NOMO-1 treated with DMSO at 0.1 percent for 48 hours (cell line): ENCODE results near the gene RGS19.

Experiments
- DNase-seq: peaks from one replicate; lab custom pipeline; 2025; ENCODE audit not compliant: unreplicated experiment; lab: John Stamatoyannopoulos, UW

Gene RGS19

DNA sequence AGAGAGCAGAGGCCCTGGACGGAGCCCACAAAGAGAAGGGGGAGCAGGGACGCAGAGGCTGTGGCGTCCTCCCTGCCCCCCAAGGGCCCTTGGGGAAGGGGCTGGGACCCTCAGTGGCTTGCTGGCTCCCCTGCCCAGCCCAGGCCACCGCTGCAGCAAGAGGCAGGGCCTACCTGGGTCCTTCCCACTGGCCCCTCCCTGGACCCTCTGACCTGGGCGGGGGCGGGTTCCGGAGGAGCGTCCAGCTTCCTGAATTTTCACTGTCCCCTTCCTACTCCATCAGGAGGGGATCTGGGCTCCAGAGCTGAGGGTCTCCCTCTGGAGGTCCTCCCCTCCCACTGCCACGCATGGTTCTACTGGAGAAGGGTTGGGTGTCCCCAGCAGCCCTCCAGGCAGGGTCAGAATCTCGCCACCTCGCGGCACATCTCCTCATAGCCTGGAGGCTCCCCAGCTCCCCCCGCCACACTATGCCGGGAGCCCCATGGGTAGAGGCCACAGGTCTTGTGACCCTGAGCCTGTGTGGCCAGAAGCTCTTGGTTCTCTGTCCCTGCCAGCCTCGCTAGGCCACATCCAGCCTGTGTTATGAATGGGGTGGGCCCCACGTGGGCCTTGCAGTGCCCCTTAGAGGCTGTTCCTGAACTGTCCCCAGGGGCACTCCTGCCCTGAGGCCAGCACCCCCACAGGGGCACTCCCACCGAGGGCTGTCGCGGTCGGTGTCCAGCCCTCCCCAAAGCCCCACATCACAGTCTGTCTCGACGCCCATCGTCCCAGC, 28.9 kb downstream of the RGS19 start:
- DNase-seq = no peak

DNA sequence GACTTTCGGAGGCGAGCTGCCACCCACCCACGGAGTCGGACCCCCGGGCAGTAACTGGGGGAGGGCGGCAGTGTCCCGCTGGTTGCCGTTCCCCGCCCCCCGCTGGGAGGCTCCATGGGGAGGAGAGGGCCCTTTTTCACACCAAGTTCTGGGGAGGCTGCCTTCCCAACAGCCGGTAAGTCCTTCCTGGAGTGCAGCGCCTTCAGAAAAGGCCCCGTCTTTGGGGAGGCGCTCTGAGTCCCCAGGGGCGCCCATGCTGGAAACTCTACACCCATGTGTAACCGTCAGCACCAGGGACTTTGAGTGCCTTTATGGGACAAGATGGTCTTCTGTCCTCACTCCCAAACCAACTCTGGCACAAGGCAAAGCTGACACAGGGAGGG, 29.4 kb downstream of the RGS19 start:
- DNase-seq = no peak

DNA sequence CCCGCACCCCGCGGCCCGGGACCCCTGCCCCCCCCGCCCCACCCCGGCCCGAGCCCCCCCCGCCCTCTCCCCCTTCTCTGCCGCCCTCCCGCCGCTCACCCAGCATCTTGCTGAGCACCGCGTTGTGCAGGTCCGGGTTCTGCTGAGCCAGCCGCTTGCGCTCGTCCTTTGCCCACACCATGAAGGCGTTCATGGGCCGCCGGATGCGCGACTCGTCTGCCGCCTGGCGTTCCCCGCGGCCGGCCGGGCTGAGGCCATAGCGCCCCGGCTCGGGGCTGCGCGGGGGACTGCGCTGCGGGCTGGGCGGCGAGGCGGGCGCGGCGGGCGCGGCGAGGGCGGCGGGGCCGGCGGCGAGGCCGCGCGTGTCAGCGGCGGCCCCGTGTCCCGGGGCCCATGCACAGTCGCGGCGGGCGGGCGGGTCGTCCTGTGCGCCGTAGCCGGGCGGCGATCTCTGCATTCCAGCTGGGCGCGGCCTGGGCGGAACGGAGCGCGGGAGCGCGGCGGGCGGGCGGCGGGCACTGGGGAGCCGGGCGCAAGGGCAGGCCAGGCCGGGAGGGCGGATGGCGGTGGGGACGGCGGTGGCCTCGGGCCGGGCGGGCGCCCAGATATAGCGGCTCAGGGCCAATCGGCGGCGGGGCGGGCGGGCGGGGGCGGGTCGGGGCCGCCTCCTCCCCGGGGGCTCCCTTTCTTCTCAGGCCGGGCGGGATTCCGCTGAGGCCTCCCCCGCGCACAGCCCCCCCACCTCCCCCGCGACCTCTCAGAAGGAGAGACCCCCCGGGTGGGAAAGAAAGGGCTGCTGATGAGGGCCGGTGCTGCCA, 30.0 kb downstream of the RGS19 start, which contains the start of gene SOX18:
Gene SOX18 (minus strand): TSS at position 580 of the 818 bp plus-strand sequence. CDS start 123 bp downstream, at position 457.
- peak; percentile 20 for DNase-seq

DNA sequence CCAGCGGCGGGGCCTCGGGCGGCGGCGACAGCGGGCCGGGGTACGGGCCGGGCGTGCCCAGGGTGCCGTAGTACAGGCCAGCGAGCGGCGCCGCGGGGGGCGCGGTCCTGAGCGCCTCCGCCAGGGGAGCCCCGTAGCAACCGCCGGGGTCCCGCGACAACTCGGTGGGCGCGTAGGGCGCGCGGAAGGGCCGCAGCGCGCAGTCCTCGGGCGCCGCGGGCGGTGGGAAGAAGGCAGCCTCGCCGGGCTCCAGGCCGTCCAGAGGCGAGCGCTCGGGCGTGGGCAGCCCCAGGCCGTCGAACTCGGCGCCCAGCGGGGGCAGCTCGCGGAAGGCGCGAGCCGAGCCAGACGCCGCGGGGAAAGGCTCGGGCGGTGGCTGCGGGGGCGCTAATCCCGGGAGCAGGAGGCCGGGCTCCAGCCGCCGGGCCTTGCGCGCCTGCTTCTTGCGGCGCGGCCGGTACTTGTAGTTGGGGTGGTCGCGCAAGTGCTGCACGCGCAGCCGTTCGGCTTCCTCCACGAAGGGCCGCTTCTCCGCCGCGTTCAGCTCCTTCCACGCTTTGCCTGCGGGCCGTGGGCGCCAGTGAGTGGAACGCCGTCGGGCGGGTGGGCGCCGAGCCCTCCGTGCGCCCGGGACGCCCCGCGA, 30.8 kb downstream of the RGS19 start:
- DNase-seq = no peak

DNA sequence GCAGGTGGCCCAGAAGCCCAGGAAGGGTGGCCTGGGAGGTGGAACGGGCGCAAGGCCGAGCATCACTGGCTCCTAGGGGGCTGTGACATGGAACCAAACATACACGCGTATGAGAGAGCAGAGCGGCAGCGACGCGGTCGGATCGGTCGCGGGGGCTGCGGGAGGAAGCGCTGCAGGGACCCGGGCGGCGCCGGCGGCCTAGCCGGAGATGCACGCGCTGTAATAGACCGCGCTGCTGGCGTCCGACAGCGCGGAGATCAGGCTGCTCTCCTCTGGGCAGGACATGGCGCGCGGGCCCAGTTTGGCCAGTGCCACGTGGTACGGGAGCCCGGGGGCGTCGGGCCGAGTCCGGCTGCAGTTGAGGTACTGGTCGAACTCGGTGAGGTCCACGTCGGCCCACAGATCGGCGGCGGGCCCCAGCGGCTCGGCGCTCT, 31.3 kb downstream of the RGS19 start:
- DNase-seq = no peak

DNA sequence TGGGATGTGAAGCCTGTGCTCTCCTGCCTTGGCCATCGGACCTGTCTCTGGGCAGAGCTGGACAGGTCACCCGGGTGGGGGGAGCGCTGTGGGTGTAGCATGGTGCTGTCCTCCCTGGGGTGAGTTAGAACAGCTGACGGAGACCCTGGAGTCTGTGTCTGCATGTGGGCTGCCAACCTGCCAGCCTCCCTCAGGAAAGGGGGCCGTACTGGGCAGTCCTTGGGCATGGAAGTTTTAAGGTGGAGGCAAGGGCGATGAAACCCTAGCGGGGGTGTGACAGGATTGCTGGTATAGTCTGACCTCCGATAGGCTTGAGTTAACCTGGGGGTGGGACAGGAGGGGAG, 32.3 kb downstream of the RGS19 start:
- DNase-seq = no peak

DNA sequence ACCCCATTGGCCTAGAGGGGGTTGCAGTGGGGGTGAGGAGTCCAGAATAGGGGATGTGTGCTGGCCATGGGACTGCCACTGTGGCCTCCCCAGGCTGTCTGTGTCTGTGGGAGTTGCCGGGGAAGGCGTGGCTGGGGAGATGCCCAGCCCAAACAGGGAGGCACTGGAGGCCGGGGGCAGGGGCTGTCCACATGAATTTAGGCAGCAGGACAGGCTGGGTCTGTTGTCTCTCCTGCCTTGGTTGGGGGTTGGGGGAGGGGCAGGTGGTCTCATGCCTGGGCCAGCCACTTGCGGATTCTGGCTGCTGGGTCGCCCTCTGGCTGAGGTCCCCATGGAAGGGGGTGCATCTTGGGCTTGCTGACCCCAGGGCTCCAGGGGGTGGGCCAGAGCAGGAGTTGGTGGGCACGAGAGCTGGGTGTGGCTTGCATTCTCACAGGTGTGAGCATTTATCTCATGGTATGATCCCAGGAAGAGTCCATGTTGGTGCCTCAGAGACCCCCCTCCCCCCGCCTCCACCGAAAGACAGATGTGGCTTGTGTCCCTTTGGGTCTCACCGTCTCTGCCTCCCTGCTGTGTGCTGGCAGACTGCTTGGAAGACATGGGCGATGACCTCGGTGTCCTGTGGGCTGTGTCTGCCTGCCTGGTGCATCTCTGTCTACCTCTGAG, 33.8 kb downstream of the RGS19 start:
- no peak for DNase-seq

DNA sequence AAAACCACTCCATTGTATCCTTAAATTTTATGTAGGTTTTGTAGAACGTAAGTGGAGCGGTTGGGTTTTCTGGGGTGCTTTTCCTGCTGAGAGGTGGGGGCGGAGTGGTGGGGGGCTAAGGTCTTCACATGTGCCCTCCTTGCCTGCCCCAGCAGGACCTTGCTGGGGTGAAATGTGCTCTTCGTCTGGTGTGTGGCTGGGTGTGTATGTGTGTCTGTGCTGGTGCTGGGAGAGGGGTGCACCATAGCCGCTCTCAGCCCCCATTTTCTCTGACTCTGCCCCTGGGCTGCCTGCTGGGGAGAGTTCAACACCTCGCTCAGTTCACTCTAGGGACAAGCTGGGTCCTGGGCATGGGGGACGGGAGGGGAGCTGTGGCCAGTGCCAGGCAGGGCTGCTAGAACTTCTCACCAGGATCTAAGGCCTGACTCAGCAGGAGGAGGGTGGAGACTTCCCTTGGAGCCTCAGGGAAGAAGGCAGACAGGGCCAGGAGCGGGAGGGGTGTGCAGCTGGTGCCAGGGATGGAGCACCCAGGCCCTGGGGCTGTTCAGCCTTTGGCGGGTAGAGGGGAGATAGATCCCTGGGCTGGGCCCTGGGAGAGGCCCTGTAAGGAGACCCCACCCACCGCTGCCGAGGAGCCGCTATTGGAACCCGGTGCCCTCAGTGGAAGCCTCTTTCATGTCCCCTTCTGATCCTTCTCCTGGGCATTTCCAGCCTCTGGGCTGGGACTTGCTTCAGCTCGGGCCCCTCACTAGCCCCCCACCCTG, 34.7 kb downstream of the RGS19 start:
- no peak for DNase-seq

DNA sequence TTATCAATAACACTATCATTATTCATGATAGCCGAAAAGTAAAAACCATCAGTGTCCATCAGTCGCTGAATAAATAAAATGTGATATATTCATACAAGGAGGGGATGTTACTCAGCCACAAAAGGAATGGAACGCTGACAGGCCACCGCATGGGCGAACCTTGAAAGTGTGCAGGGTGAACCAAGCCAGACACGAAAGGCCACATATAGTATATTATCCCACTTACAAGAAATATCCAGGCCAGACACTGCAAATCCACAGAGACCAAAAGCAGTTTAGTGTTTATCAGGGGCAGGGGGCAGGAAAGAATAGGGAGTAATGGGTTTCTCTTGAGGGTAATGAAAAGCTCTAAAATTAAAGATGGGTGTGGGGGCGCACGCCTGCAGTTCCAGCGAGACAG, 35.5 kb downstream of the RGS19 start:
- no peak for DNase-seq

DNA sequence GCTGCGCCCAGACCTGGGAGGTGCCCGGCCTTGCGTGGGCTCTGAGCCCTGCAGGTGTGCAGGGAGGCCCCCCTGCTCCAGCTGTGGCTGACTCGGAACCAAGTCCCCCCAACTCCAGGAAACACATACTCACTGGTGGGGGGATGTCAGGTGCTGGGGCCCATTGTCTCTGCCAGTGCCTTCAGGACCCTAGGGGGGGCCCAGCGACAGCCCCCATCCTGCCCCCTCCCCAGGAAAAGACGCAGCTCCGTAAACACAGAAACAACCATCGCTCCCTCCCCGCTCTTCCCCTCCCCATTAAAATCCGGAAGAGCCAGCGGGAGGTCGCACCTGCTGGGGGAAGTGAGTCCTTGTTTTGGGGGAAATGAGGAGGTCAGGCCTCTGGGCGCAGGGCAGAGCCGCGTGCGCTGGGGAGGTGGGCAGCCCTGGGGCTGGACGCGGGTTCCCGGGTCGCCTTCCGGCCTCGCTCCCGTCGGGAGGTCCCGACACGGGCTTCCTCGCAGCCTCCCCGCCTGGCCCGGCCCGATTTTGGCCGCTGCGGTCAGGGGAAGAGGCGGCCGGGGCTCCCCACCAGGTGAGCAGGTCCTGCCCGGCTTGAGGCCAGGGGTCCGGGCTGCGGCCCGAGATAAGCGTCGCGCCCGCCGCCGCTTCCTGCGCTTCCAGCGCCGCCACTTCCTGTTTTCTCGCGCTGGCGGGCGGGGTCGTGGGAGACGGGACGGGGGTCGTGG, 37.1 kb downstream of the RGS19 start:
- DNase-seq = peak; percentile 28

DNA sequence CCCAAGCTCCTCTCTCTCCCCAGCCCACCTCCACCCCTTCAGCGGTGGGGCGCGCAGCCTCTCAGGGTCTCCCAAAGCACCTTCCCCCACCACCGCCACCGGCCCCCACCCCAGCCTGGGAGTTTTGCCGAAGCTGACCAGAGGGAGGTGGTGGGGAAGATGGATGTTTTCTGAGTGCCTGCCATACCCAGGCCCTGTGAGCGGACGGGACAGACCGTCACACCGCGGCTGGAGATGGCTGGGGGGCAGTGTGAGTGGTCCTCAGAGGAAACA, 37.6 kb downstream of the RGS19 start:
- no peak for DNase-seq

DNA sequence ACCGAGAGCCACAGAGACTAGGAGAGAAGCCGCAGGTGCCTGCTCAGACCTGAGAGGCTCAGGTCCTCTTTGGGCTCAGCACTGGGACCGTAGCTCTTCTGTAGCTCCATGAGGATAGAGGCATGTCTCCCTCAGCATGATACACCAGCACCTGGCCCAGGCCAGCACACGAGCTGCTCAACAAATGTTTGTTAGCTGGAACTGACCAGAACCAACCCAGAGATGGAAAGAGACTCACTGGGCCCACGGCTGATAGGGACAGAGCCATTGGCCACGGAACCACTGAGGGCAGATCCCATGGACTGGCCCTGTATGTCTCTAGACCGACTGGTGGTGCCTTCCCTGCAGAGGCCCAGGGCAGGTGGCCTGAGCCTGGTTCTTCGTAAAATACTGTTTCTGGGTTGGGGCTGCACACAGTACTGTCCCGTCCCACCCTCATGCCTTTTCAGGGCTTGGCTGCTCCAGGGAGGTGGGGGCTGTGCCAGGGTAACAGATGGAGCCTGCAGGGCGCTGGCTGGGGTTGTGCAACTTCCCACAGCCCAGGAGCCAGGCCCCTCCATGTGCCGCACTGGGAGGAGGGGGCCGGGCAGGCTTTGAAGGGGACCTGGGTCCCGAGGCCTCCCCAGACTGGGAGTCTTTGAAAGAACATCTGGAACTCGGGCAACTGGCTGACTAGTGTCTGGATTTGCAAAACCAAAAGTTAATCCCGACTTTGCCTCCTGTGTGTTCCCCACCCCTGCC, 38.1 kb downstream of the RGS19 start:
- no peak for DNase-seq

DNA sequence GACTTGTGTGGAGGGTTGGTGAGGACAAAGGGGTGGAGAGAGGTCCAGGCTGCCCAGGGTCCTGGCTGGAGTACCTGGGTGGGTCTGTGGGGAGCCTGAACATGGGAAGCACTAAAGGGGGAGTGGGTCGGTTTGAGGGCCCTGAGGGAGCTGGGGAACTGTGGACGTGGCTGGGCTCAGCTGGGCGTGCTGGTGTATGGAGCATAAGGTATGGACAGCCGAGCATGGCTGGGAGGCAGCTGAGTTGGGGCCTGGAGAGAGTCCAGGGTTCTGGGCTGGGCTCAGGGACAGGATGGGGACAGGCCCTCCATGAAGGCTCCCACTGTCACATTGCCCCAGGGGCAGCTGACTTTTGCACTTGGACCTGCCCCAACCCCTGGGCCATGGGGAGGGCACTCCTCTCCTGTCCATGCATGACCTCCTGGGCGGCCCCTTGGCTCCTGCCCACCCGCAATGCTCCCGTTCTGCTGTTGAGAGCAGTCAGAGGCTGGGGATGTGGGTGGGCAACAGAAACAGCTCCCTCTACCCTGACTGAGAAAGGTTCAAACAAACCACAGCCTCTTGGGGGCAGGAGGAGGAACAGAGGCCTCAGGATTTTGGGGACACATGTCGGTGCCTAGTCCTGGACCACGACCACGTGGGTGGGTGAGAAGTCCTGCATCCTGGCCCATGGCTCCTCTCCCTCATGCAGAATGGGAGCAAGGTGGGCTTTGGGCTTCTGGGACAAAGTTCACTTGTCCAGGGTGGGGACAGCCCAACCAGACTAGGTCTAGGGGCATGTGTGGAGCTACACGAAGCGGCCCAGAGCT, 38.9 kb downstream of the RGS19 start:
- DNase-seq = no peak

DNA sequence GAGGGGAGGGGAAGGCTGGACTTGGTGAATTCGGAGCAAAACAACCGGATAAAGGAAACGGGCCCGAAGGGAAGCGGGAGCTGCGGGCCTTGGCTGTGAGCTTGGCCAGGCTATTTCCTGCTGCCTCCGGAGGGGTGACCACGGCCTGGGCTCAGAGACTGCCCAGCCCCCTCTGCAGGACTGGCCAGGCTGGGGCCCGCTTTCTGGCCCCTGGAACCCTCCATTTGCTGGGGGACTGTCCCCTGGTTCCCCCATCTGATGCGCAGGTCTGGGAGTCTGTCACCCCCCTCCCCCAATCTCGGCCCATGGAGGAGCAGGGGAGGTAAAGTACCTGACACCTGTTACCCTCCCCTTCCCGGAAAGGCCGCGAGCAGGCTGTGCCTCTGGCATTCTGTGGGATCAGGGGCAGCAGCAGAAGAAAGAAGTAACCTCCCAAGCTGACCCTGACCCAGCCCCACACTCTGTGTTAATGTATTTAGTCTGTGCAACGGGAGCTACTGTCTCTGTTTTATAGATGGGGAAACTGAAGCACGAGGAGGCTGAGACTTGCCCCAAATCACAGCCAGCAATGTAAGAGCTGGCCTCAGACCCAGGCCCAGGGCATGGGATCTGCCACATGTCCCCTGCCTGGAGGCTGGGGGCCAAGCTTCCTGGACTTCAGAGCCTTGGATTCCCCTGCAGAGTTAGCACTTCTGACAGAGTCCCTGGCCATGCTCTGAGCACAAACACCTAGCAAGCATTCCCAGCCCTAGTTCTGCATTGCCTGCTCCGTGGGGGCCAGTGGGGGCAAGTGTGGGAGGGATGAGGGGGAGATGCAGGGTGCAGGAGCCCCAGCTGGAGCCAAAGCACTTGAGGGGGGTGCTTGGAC, 39.8 kb downstream of the RGS19 start:
- no peak for DNase-seq

DNA sequence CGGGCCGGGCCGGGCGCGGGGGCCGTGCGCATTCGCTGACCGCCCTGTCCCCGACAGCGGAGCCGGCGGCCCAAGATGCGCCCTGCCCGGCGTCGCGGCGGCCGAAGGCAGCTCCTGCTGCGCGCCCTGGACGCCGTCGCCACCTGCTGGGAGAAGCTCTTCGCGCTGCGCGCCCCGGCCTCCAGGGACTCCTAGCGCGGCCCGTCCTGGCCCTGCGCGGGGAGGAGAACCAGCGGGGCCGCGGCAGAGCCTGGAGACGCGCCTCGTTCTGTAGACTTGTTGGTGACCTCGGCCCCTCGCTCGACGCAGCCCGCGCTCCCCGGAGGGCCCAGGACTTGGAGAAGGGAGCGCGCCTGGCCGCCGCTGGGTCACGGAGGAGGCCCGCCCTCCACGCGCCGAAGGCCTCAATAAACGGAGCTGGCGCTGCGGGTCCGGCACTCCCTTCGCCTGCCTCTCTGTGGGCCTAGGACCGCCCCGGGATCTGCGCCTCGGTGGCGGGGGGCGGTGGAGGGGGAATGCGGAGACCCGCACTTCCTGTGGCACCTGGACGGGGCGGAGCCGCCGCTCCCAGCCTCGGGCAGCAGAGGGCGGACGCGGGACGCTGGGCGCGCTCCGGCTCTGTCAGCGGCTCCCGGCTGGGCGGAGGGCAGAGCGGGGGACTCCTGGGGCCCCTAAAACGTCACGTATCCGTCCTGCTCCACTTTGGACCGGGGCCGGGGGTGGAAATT, 40.6 kb downstream of the RGS19 start:
- peak; percentile 75 for DNase-seq

DNA sequence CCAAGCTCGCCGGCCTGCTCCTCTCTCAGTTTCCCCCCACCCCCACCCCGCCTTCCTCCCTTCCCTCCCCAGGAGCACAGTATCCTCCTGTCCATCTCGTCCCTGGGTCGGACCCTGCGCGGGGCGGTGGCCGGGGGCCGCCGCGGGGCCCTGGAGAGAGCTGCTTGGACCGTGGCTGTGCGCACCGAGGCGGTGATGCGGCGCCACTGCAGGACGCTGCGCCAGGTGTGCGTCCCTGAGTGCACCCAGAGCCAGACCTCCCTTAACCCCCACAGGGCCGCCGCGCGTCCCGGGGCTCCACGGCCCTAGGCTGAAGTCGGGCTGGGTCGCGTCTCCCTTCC, 41.1 kb downstream of the RGS19 start:
- no peak for DNase-seq

DNA sequence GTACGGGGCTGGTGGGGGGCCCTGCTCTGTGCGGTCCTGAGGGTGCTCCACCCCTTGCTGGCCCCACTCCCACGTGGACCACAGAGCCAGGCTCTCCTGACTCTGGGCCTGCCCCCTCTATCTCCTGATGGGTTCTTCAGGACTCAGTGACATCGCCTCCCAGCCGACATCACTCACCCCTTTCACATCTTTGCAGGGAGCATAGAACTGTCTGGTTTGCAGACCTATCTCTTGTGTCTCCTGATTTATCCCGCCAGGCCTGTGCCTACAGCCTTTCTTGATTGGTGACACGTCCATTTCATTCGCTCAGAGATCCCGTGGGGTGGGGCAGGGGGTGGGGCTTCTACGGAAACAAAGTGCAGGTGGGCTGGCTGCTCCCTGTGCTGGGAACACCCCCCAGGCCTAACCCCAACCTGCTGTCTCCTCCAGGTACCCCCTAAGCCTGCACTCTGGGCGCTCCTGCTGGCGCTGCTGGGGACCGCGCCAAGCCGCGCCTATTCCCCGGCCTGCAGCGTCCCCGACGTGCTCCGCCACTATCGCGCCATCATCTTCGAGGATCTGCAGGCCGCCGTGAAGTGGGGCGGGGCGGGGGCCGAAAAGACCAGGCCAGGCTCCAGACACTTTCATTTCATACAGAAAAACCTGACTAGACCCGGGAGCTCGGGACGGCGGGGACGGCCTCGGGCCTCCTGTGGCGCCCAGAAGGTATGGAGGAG, 41.7 kb downstream of the RGS19 start:
- no peak for DNase-seq
